ENCODE results near the gene USH2A.

Gene USH2A

DNA sequence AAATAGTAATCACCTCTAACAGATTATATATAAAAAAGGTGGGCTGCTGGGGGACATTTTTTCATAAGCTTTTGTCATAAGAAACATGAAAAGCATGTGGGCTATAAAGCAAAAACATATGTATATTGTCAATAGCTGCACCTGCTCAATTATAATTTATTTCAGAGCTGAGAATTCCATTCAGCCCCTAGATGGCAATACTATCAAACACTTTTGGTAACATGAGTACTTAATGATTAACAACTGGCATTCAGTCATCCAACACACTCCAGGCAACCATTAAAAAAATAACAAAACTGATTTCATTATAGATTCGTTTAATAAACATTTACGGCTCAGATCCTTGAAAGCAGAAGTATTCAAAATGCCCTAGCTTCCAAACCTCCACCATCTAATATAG lies 741.0 kb downstream of the USH2A start:
- Histone ChIP-seq H3K27me3 (ENCODE audit: control insufficient read depth in 3 of 3, insufficient read depth in 3 of 3, low read depth in 1 of 3, low read length in 3 of 3) (peaks cover 0 to 5% (median 0%) of the 10 kb centered on the region in 3 experiments), H3K27ac (replicated peaks; ENCODE audit: low read length) (no peak overlapping the region), H2BK12ac (ENCODE audit: low read length) (no peak overlapping the region), H3K36me3 (replicated peaks in 1 of 2; ENCODE audit: control insufficient read depth in 2 of 2, insufficient read depth in 2 of 2, low read length in 2 of 2) (no peaks in the 10 kb centered on the region), H3K18ac (ENCODE audit: low read length) (no peak overlapping the region), H3K4me2 (ENCODE audit: insufficient read depth, low read length, poor library complexity, severe bottlenecking) (no peak overlapping the region), H2AFZ (ENCODE audit: low read length) (no peak overlapping the region), H3K79me1 (ENCODE audit: low read depth, low read length) (no peaks in the 10 kb centered on the region), H3K23ac (ENCODE audit: low read depth, low read length, poor library complexity) (no peak overlapping the region), H4K91ac (ENCODE audit: low read depth, low read length, poor library complexity) (no peak overlapping the region), H3K4me3 (ENCODE audit: low read length in 2 of 2) (no peak overlapping the region), H3K9ac (ENCODE audit: low read depth, low read length, poor library complexity) (no peak overlapping the region), H3K4ac (ENCODE audit: low read length) (no peak overlapping the region), H3K9me3 (replicated peaks in 1 of 2; ENCODE audit: control insufficient read depth in 2 of 2, insufficient read depth in 1 of 2, low read depth in 1 of 2, low read length in 2 of 2) (no peaks in the 10 kb centered on the region), H2BK15ac (ENCODE audit: low read length) (no peak overlapping the region), H2BK120ac (ENCODE audit: low read depth, low read length) (no peak overlapping the region), H3K14ac (ENCODE audit: low read length) (no peak overlapping the region), H2AK5ac (ENCODE audit: low read depth, low read length) (no peak overlapping the region), H2BK5ac (ENCODE audit: low read length) (no peak overlapping the region), H3K4me1 (ENCODE audit: control insufficient read depth in 2 of 2, insufficient read depth in 1 of 2, low read depth in 1 of 2, low read length in 2 of 2) (no peaks in the 10 kb centered on the region), H4K8ac (ENCODE audit: low read depth, low read length) (no peak overlapping the region)
- no peak for DNase-seq (ENCODE audit: low spot score)
- no CpG with 5 or more reads among the region's 2 CpGs for WGBS, 2 donors (ENCODE audit: extremely low coverage in 2 of 2, insufficient read length in 2 of 2, insufficient replicate concordance in 1 of 2)

DNA sequence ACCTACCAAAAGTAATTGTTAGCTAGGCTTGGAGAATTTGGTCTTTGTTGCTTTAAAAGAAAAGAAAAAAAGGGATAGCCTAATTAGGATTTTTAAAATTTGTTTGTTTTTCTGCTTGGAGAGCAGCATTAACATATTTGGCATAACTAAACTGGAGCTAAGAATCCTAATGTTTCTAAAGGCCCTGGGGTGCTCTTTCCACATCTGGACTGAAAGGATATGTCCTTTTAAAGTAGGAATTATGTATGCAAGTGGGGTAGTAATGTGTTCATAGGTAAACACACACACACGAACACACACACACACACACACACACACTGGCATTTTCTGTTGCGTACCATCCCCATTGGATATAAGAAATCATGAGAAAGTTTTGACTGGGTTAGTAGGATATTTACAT lies 742.2 kb downstream of the USH2A start:
- H3K27me3 ChIP-seq (ENCODE audit: control insufficient read depth in 3 of 3, insufficient read depth in 3 of 3, low read depth in 1 of 3, low read length in 3 of 3) = peaks cover 0 to 5% (median 0%) of the 10 kb centered on the region in 3 experiments
- H3K79me1 ChIP-seq (ENCODE audit: low read depth, low read length) = no peaks in the 10 kb centered on the region
- no peak overlapping the region for H4K91ac ChIP-seq (ENCODE audit: low read depth, low read length, poor library complexity)
- H3K4me2 ChIP-seq (ENCODE audit: insufficient read depth, low read length, poor library complexity, severe bottlenecking) = no peak overlapping the region
- H2AFZ ChIP-seq (ENCODE audit: low read length) = no peak overlapping the region
- H2BK12ac ChIP-seq (ENCODE audit: low read length) = no peak overlapping the region
- no peaks in the 10 kb centered on the region for H3K4me1 ChIP-seq (ENCODE audit: control insufficient read depth in 2 of 2, insufficient read depth in 1 of 2, low read depth in 1 of 2, low read length in 2 of 2)
- H3K23ac ChIP-seq (ENCODE audit: low read depth, low read length, poor library complexity) = no peak overlapping the region
- H3K4ac ChIP-seq (ENCODE audit: low read length) = no peak overlapping the region
- no peak overlapping the region for H2AK5ac ChIP-seq (ENCODE audit: low read depth, low read length)
- no peaks in the 10 kb centered on the region for H3K9me3 ChIP-seq (replicated peaks in 1 of 2; ENCODE audit: control insufficient read depth in 2 of 2, insufficient read depth in 1 of 2, low read depth in 1 of 2, low read length in 2 of 2)
- H3K9ac ChIP-seq (ENCODE audit: low read depth, low read length, poor library complexity) = no peak overlapping the region
- no peaks in the 10 kb centered on the region for H3K36me3 ChIP-seq (replicated peaks in 1 of 2; ENCODE audit: control insufficient read depth in 2 of 2, insufficient read depth in 2 of 2, low read length in 2 of 2)
- no peak overlapping the region for H3K4me3 ChIP-seq (ENCODE audit: low read length in 2 of 2)
- no peak overlapping the region for H2BK5ac ChIP-seq (ENCODE audit: low read length)
- H2BK120ac ChIP-seq (ENCODE audit: low read depth, low read length) = no peak overlapping the region
- DNase-seq (ENCODE audit: low spot score) = no peak
- H2BK15ac ChIP-seq (ENCODE audit: low read length) = no peak overlapping the region
- H3K18ac ChIP-seq (ENCODE audit: low read length) = no peak overlapping the region
- no CpG with 5 or more reads among the region's 2 CpGs for WGBS, 2 donors (ENCODE audit: extremely low coverage in 2 of 2, insufficient read length in 2 of 2, insufficient replicate concordance in 1 of 2)
- H4K8ac ChIP-seq (ENCODE audit: low read depth, low read length) = no peak overlapping the region
- H3K14ac ChIP-seq (ENCODE audit: low read length) = no peak overlapping the region
- no peak overlapping the region for H3K27ac ChIP-seq (replicated peaks; ENCODE audit: low read length)

- no peak overlapping the region for H3K23ac ChIP-seq (ENCODE audit: low read depth, low read length, poor library complexity)
- H3K36me3 ChIP-seq (replicated peaks in 1 of 2; ENCODE audit: control insufficient read depth in 2 of 2, insufficient read depth in 2 of 2, low read length in 2 of 2) = no peaks in the 10 kb centered on the region
- H2AFZ ChIP-seq (ENCODE audit: low read length) = no peak overlapping the region
- no peak for DNase-seq (ENCODE audit: low spot score)
- no peak overlapping the region for H3K4ac ChIP-seq (ENCODE audit: low read length)
- no peak overlapping the region for H3K4me2 ChIP-seq (ENCODE audit: insufficient read depth, low read length, poor library complexity, severe bottlenecking)
- H2BK12ac ChIP-seq (ENCODE audit: low read length) = no peak overlapping the region
- no peak overlapping the region for H2AK5ac ChIP-seq (ENCODE audit: low read depth, low read length)
- WGBS, 2 donors (ENCODE audit: extremely low coverage in 2 of 2, insufficient read length in 2 of 2, insufficient replicate concordance in 1 of 2) = no CpG with 5 or more reads among the region's 3 CpGs
- H3K9me3 ChIP-seq (replicated peaks in 1 of 2; ENCODE audit: control insufficient read depth in 2 of 2, insufficient read depth in 1 of 2, low read depth in 1 of 2, low read length in 2 of 2) = no peaks in the 10 kb centered on the region
- no peak overlapping the region for H3K14ac ChIP-seq (ENCODE audit: low read length)
- H4K91ac ChIP-seq (ENCODE audit: low read depth, low read length, poor library complexity) = no peak overlapping the region
- no peak overlapping the region for H3K9ac ChIP-seq (ENCODE audit: low read depth, low read length, poor library complexity)
- peaks cover 0 to 5% (median 0%) of the 10 kb centered on the region in 3 experiments for H3K27me3 ChIP-seq (ENCODE audit: control insufficient read depth in 3 of 3, insufficient read depth in 3 of 3, low read depth in 1 of 3, low read length in 3 of 3)
- no peak overlapping the region for H2BK15ac ChIP-seq (ENCODE audit: low read length)
- H3K4me1 ChIP-seq (ENCODE audit: control insufficient read depth in 2 of 2, insufficient read depth in 1 of 2, low read depth in 1 of 2, low read length in 2 of 2) = no peaks in the 10 kb centered on the region
- no peak overlapping the region for H4K8ac ChIP-seq (ENCODE audit: low read depth, low read length)
- H3K18ac ChIP-seq (ENCODE audit: low read length) = no peak overlapping the region
- H3K27ac ChIP-seq (replicated peaks; ENCODE audit: low read length) = no peak overlapping the region
- no peaks in the 10 kb centered on the region for H3K79me1 ChIP-seq (ENCODE audit: low read depth, low read length)
- no peak overlapping the region for H2BK5ac ChIP-seq (ENCODE audit: low read length)
- no peak overlapping the region for H3K4me3 ChIP-seq (ENCODE audit: low read length in 2 of 2)
- no peak overlapping the region for H2BK120ac ChIP-seq (ENCODE audit: low read depth, low read length)
These were observed 744.0 kb downstream of the USH2A start for GRCh38 chr1:215679231-215679630.

- no peak overlapping the region for H2AFZ ChIP-seq (ENCODE audit: low read length)
- WGBS, 2 donors (ENCODE audit: extremely low coverage in 2 of 2, insufficient read length in 2 of 2, insufficient replicate concordance in 1 of 2) = no CpG with 5 or more reads among the region's 4 CpGs
- H3K4ac ChIP-seq (ENCODE audit: low read length) = no peak overlapping the region
- no peaks in the 10 kb centered on the region for H3K4me1 ChIP-seq (ENCODE audit: control insufficient read depth in 2 of 2, insufficient read depth in 1 of 2, low read depth in 1 of 2, low read length in 2 of 2)
- H3K4me2 ChIP-seq (ENCODE audit: insufficient read depth, low read length, poor library complexity, severe bottlenecking) = no peak overlapping the region
- no peak overlapping the region for H4K91ac ChIP-seq (ENCODE audit: low read depth, low read length, poor library complexity)
- no peak for DNase-seq (ENCODE audit: low spot score)
- H3K36me3 ChIP-seq (replicated peaks in 1 of 2; ENCODE audit: control insufficient read depth in 2 of 2, insufficient read depth in 2 of 2, low read length in 2 of 2) = no peaks in the 10 kb centered on the region
- H3K14ac ChIP-seq (ENCODE audit: low read length) = no peak overlapping the region
- H3K4me3 ChIP-seq (ENCODE audit: low read length in 2 of 2) = no peak overlapping the region
- peaks cover 0 to 5% (median 0%) of the 10 kb centered on the region in 3 experiments for H3K27me3 ChIP-seq (ENCODE audit: control insufficient read depth in 3 of 3, insufficient read depth in 3 of 3, low read depth in 1 of 3, low read length in 3 of 3)
- H3K9ac ChIP-seq (ENCODE audit: low read depth, low read length, poor library complexity) = no peak overlapping the region
- H2BK12ac ChIP-seq (ENCODE audit: low read length) = no peak overlapping the region
- H2BK5ac ChIP-seq (ENCODE audit: low read length) = no peak overlapping the region
- H3K27ac ChIP-seq (replicated peaks; ENCODE audit: low read length) = no peak overlapping the region
- H3K18ac ChIP-seq (ENCODE audit: low read length) = no peak overlapping the region
- no peaks in the 10 kb centered on the region for H3K9me3 ChIP-seq (replicated peaks in 1 of 2; ENCODE audit: control insufficient read depth in 2 of 2, insufficient read depth in 1 of 2, low read depth in 1 of 2, low read length in 2 of 2)
- H2AK5ac ChIP-seq (ENCODE audit: low read depth, low read length) = no peak overlapping the region
- H2BK120ac ChIP-seq (ENCODE audit: low read depth, low read length) = no peak overlapping the region
- H2BK15ac ChIP-seq (ENCODE audit: low read length) = no peak overlapping the region
- no peak overlapping the region for H4K8ac ChIP-seq (ENCODE audit: low read depth, low read length)
- no peaks in the 10 kb centered on the region for H3K79me1 ChIP-seq (ENCODE audit: low read depth, low read length)
- H3K23ac ChIP-seq (ENCODE audit: low read depth, low read length, poor library complexity) = no peak overlapping the region
These were observed 746.1 kb downstream of the USH2A start for GRCh38 chr1:215677112-215677511.

Data from neuronal stem cell (in vitro differentiated cells).